Tibial nerve (tissue), 4 donors: Measurements from ENCODE around the gene POPDC3. TPM values are rescaled to one million over a fixed set of nuclear protein-coding genes. Genes with fewer than 3 reads are reported as not detected.
A peak's percentile ranks its signal among the peaks of the same experiment; 100 is the strongest.

Source experiments
- DNase-seq, 2 donors: peaks; one replicate each; pipeline ENCODE4 v3.0.0-alpha.2; 2019; ENCODE audit warnings: low spot score in 2 of 2
- H3K27ac ChIP-seq, 4 donors: fragments of 200-600 bp; sonication (generic) in 3 of 4; one replicate each; pipeline ENCODE4 v1.5.1; 2017 to 2019; ENCODE audit warnings: mild to moderate bottlenecking in 1 of 4
- H3K27me3 ChIP-seq, 2 donors: fragments of 200-600 bp; sonication (generic) in 1 of 2; one replicate each; pipeline versions ENCODE4 v1.5.1 to v1.6.0; 2017 to 2019
- H3K36me3 ChIP-seq, 3 donors: fragments of 200-600 bp; sonication (generic); one replicate each; pipeline ENCODE4 v1.5.1; 2018 to 2019
- H3K4me1 ChIP-seq, 4 donors: fragments of 200-600 bp; sonication (generic) in 3 of 4; one replicate each; pipeline ENCODE4 v1.5.1; 2017 to 2019
- H3K4me3 ChIP-seq, 4 donors: fragments of 200-600 bp; sonication (generic) in 3 of 4; one replicate each; pipeline ENCODE4 v1.5.1; 2017 to 2019; ENCODE audit warnings: mild to moderate bottlenecking in 1 of 4, moderate library complexity in 1 of 4
- H3K9me3 ChIP-seq, 4 donors: fragments of 200-600 bp; sonication (generic) in 3 of 4; one replicate each; pipeline ENCODE4 v1.5.1; 2017 to 2019
- EP300 ChIP-seq, 2 donors: sonication (generic); formaldehyde crosslinking; IDR thresholded peaks; one replicate each; pipeline ENCODE4 v1.6.1; 2017; ENCODE audit warnings: antibody characterized with exemption in 2 of 2, mild to moderate bottlenecking in 1 of 2
- POLR2A ChIP-seq, 2 donors: fragments of 450-650 bp; IDR thresholded peaks; one replicate each; pipeline ENCODE4 v1.6.1; 2017; ENCODE audit warnings: antibody characterized with exemption in 2 of 2, mild to moderate bottlenecking in 2 of 2, moderate library complexity in 2 of 2
- WGBS, 2 donors: methylation state at CpG; one replicate each; pipeline ENCODE4 v1.1.5; 2018; 5-methylcytosine and 5-hydroxymethylcytosine counted together
- total RNA-seq, 4 donors: library from RNA; depleted of rRNA; stranded (reverse); fragments of >200 nt; gene quantifications; one replicate each; pipeline ENCODE4 v1.1.0, GENCODE V29; 2016
- TF ChIP-seq, protein P1 (sequence below), 5 experiments: fragments of 200-600 bp in 3 of 5; fragments of 450-650 bp in 2 of 5; sonication (generic) in 3 of 5; IDR thresholded peaks; one replicate each; pipeline ENCODE4 v1.5.1; 2016 to 2019; ENCODE audit warnings: antibody characterized with exemption in 5 of 5, mild to moderate bottlenecking in 3 of 5, moderate library complexity in 2 of 5

POPDC3 gene
- total RNA-seq, 4 donors from 2014 or later, result 1.8 to 6.7 (median 2.6) TPM

DNA sequence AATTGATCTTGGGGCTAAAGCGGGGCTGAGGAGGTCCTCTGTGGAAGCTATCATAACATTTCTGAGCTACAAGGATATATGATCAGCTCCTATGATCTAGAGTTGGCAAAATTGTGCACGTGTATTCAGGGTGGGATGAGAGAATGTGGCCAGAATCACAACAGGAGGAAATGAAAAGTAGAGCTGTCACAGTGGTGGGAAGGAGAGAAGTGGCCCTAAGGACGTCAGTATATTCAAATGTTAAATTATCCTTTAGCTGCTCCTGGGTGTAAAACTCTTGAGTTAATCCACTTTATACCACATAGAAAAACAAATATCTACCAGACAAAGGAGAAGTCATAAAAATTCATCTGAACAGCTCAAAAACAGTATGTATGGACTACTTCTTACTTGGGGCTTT, 14.8 kb upstream of the POPDC3 start:
- no peaks in the 10 kb centered on the region for H3K4me1 ChIP-seq
- no peaks in the 10 kb centered on the region for H3K27me3 ChIP-seq
- no peaks in the 10 kb centered on the region for H3K36me3 ChIP-seq
- peak overlapping the region in 1 of 4 donors; percentile 47 for H3K27ac ChIP-seq
- TF ChIP-seq, protein P1, sequence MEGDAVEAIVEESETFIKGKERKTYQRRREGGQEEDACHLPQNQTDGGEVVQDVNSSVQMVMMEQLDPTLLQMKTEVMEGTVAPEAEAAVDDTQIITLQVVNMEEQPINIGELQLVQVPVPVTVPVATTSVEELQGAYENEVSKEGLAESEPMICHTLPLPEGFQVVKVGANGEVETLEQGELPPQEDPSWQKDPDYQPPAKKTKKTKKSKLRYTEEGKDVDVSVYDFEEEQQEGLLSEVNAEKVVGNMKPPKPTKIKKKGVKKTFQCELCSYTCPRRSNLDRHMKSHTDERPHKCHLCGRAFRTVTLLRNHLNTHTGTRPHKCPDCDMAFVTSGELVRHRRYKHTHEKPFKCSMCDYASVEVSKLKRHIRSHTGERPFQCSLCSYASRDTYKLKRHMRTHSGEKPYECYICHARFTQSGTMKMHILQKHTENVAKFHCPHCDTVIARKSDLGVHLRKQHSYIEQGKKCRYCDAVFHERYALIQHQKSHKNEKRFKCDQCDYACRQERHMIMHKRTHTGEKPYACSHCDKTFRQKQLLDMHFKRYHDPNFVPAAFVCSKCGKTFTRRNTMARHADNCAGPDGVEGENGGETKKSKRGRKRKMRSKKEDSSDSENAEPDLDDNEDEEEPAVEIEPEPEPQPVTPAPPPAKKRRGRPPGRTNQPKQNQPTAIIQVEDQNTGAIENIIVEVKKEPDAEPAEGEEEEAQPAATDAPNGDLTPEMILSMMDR (IDR thresholded peaks at IDR 0.05), result no peak
- TF ChIP-seq POLR2A (IDR thresholded peaks at IDR 0.05), result no peak
- TF ChIP-seq EP300 (IDR thresholded peaks at IDR 0.05), result no peak
- no peak for DNase-seq
- H3K9me3 ChIP-seq, result peaks cover 0 to 6% (median 0%) of the 10 kb centered on the region in 4 donors
- no peak overlapping the region for H3K4me3 ChIP-seq
- 57 to 69% methylated on average over 3 of the region's 3 CpGs for WGBS, 2 donors

DNA sequence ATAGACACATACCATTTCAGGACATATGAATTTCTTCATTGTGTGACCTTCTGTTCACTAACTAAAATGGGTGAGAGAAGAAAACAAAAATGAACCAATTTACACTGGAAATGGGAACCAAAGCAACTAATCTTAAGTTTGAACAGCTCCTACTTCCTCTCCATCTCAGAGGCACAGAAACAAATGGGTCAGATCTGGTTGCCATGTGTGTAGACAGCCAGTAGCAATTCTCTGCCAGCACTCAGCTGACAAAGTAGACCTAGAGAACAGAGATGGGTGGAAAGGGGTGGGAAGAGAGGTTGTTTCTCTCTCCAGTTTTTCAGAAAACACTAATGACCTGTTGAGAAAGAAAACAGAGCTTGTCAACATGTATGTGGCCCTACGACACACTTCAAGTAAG, 14.3 kb upstream of the POPDC3 start:
- TF ChIP-seq, protein P1 (IDR thresholded peaks at IDR 0.05), result no peak
- no peak for TF ChIP-seq EP300 (IDR thresholded peaks at IDR 0.05)
- no peak for TF ChIP-seq POLR2A (IDR thresholded peaks at IDR 0.05)
- Histone ChIP-seq H3K36me3 (no peaks in the 10 kb centered on the region), H3K4me3 (no peak overlapping the region), H3K9me3 (peaks cover 0 to 6% (median 0%) of the 10 kb centered on the region in 4 donors), H3K27me3 (no peaks in the 10 kb centered on the region), H3K4me1 (no peaks in the 10 kb centered on the region), H3K27ac (peak overlapping the region in 1 of 4 donors; percentile 47)
- 64 to 83% methylated on average over 1 of the region's 1 CpG for WGBS, 2 donors
- no peak for DNase-seq

DNA sequence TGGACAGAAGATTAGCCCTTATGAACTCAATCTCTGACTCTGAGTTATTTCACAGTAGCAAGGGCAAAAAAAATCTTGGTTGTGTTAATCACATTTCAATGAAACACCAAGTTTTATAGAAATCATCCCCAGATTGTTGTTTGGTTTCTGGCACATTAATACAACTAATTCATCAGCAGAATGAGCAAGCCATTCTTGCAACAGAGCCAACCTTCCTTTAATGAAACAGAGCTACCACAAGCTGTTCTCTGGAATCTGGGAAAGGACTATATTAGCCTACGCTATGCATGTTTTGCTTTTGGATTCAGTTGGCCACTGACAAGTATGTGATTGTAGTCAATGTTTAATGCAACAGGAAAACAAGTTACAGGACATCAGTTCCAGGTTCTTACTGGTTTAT, 13.8 kb upstream of the POPDC3 start:
- WGBS, 2 donors, result 54 to 55% methylated on average over 1 of the region's 1 CpG
- Histone ChIP-seq H3K4me3 (no peak overlapping the region), H3K9me3 (peaks cover 0 to 6% (median 0%) of the 10 kb centered on the region in 4 donors), H3K27ac (peak overlapping the region in 1 of 4 donors; percentile 47), H3K27me3 (no peaks in the 10 kb centered on the region), H3K36me3 (no peaks in the 10 kb centered on the region), H3K4me1 (no peaks in the 10 kb centered on the region)
- TF ChIP-seq, protein P1 (IDR thresholded peaks at IDR 0.05), result no peak
- DNase-seq, result no peak

DNA sequence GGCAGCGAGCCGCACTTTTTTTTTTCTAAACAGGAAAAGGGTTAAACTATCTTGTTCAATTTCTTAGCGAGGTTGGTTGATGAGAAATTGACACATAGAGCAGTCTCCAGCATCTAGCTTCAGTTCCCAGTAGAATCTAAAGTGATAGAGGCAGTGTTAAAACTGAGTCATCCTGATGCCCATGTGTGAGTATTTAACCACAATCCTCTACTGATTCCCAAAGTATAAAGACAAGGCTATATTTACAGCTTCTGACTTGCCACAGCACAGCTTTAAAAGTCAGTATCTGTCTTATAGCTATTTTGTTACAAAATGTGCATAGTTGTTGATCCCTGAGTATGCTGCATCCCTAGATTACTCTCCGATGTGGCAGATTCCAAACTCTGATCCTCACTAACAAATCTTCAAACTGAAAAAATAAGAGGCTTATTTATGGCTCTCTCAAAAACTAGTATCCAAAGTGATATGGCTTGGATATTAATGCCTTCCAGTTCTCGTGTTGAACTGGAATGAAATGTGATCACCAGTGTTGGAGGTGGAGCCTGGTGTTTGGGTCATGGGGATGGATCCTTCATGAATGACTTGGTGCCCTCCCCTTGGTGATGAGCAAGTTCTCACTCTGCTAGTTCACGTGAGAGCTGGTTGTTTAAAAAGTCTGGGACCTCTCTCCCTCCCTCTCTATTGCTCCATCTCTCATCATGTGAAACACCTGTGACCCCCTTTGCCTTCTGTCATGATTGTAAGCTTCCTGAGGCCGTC, 13.1 kb upstream of the POPDC3 start:
- 64% methylated on average over 7 of the region's 7 CpGs for WGBS, 2 donors
- no peaks in the 10 kb centered on the region for H3K27me3 ChIP-seq
- no peak overlapping the region for H3K4me3 ChIP-seq
- TF ChIP-seq, protein P1 (IDR thresholded peaks at IDR 0.05), result no peak
- TF ChIP-seq EP300 (IDR thresholded peaks at IDR 0.05) (no peak), POLR2A (IDR thresholded peaks at IDR 0.05) (no peak)
- H3K27ac ChIP-seq, result peak overlapping the region in 1 of 4 donors; percentile 47
- H3K9me3 ChIP-seq, result peaks cover 0 to 6% (median 0%) of the 10 kb centered on the region in 4 donors
- no peaks in the 10 kb centered on the region for H3K36me3 ChIP-seq
- no peaks in the 10 kb centered on the region for H3K4me1 ChIP-seq
- DNase-seq, result no peak

DNA sequence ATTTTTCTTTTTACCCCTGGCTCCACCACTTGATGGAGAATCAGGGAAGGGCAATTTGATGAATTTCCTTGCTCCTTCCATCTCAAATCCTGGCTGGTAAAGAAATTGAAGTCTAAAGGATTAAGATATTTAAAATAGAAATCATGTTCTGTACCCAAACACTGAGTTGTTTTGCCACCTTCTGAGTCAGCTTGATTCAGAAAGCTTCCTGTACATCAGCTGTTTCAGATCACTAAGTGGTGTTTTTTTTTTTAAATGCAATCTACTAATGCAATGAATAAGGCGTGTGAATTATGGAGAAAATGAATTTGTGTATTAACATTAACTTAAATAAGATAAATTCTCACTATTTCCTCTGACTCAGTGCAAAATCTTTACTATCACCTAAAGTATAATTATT, 11.5 kb upstream of the POPDC3 start:
- TF ChIP-seq, protein P1 (IDR thresholded peaks at IDR 0.05), result no peak
- TF ChIP-seq EP300 (IDR thresholded peaks at IDR 0.05) (no peak), POLR2A (IDR thresholded peaks at IDR 0.05) (no peak)
- WGBS, 2 donors, result 92 to 93% methylated on average over 1 of the region's 1 CpG
- no peaks in the 10 kb centered on the region for H3K36me3 ChIP-seq

More for the DNA sequence above, 11.5 kb upstream of the POPDC3 start:
- Histone ChIP-seq H3K4me1 (no peaks in the 10 kb centered on the region), H3K9me3 (no peaks in the 10 kb centered on the region), H3K4me3 (no peak overlapping the region), H3K27me3 (no peaks in the 10 kb centered on the region), H3K27ac (no peak overlapping the region)
- DNase-seq, result no peak
